ENCODE measurements around the gene NMBR. TPM values are rescaled to one million over a fixed set of nuclear protein-coding genes. Genes with fewer than 3 reads are reported as not detected.

NMBR gene
- total and polyA plus RNA-seq, 8 donors = 0.12 TPM; not detected in 7

DNA sequence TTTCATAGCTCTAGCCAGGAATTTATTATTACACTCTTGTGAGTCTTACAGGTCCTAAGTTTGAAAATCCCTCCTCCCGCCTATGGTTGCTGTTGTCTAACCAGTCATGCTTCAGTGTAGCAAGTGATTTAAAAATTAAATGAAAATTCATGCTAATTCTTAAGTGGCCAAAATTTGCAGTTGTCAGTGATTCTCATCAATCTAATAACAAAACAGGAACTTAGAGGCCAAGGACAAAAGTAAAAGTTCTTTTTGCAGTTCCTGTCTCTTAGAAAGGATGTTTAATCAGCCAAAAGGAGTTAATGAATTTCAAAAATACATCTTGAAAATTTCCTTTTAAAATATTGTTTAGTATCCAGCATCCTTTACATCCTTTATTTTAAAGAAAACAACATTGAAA, 36.4 kb upstream of the NMBR start:
- TF ChIP-seq, protein P1, sequence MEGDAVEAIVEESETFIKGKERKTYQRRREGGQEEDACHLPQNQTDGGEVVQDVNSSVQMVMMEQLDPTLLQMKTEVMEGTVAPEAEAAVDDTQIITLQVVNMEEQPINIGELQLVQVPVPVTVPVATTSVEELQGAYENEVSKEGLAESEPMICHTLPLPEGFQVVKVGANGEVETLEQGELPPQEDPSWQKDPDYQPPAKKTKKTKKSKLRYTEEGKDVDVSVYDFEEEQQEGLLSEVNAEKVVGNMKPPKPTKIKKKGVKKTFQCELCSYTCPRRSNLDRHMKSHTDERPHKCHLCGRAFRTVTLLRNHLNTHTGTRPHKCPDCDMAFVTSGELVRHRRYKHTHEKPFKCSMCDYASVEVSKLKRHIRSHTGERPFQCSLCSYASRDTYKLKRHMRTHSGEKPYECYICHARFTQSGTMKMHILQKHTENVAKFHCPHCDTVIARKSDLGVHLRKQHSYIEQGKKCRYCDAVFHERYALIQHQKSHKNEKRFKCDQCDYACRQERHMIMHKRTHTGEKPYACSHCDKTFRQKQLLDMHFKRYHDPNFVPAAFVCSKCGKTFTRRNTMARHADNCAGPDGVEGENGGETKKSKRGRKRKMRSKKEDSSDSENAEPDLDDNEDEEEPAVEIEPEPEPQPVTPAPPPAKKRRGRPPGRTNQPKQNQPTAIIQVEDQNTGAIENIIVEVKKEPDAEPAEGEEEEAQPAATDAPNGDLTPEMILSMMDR (IDR thresholded peaks at IDR 0.05) = no peak
- no peaks in the 10 kb centered on the region for H3K36me3 ChIP-seq
- H3K27me3 ChIP-seq = no peaks in the 10 kb centered on the region
- no peak overlapping the region for H3K27ac ChIP-seq
- no peak for ATAC-seq
- 90 to 93% methylated on average over 1 of the region's 1 CpG for WGBS, 2 donors
- no peak for FAIRE-seq
- peaks cover 0 to under 1% (median 0%) of the 10 kb centered on the region in 4 donors for H3K9me3 ChIP-seq
- no peaks in the 10 kb centered on the region for H3K4me1 ChIP-seq
- DNase-seq = no peak
- H3K4me3 ChIP-seq = no peak overlapping the region
- intact Hi-C loops (cut with DNase I) = no loop called here

GRCh38 chr6:142182004-142182403, 35.1 kb upstream of the NMBR start:
- intact Hi-C loops (cut with DNase I) = no loop called here
- Histone ChIP-seq H3K27ac (no peak overlapping the region), H3K4me1 (no peaks in the 10 kb centered on the region), H3K36me3 (no peaks in the 10 kb centered on the region), H3K9me3 (peaks cover 0 to 4% (median 0%) of the 10 kb centered on the region in 4 donors), H3K27me3 (no peaks in the 10 kb centered on the region), H3K4me3 (no peak overlapping the region)
- no peak for FAIRE-seq
- ATAC-seq = no peak
- no peak for DNase-seq
- TF ChIP-seq, protein P1 (IDR thresholded peaks at IDR 0.05) = no peak

DNA sequence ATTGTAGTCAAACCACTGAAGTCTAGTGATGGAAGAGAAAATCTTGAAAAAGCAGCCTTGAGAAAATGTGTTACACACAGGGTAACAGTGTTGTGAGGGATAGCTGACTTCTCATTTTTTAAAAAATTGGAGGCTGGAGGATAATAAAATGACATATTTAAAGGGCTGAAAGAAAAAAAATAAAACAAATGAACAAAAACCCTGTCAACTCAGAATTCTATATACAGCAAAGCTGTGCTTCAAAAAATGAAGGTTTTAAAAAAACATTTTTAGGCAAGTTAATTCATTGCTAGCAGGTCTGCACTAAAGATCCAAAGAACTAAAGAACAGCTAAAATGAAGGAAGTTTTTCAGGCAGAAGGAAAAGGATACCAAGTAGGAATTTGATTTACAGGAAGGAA, 31.2 kb upstream of the NMBR start:
- no peak for FAIRE-seq
- intact Hi-C loops (cut with DNase I) = no loop called here
- H3K4me1 ChIP-seq = no peaks in the 10 kb centered on the region

DNA sequence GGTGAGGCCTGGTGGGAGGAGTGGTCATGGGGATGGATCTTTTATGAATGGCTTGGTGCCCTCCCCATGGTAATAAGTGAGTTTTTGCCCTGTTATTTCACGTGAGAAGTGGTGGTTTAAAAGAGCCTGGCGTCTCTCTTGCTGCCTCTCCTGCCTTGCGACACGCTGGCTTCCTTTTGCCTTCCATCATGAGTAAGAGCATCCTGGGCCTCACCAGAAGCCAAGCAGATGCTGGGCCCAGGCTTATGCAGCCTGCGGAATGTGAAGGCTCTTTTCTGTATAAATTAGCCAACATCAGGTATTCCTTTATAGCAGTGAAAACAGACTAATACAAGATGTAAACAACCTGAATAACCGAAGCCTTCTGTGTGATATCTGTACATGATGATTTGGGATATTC, 27.8 kb upstream of the NMBR start:
- no peak for DNase-seq
- Histone ChIP-seq H3K36me3 (peaks cover 0 to 6% (median 0%) of the 10 kb centered on the region in 3 donors), H3K4me1 (no peaks in the 10 kb centered on the region), H3K27ac (no peak overlapping the region), H3K4me3 (no peak overlapping the region), H3K27me3 (no peaks in the 10 kb centered on the region), H3K9me3 (peaks cover 0 to 4% (median 0%) of the 10 kb centered on the region in 4 donors)
- no peak for FAIRE-seq
- 91 to 94% methylated on average over 6 of the region's 6 CpGs for WGBS, 2 donors
- no peak for ATAC-seq
- TF ChIP-seq, protein P1 (IDR thresholded peaks at IDR 0.05) = no peak
- intact Hi-C loops (cut with DNase I) = no loop called here

More for the DNA sequence above, 31.2 kb upstream of the NMBR start:
- TF ChIP-seq, protein P1 (IDR thresholded peaks at IDR 0.05) = no peak
- H3K27me3 ChIP-seq = no peaks in the 10 kb centered on the region
- no peak overlapping the region for H3K4me3 ChIP-seq
- no peaks in the 10 kb centered on the region for H3K36me3 ChIP-seq
- peaks cover 0 to 4% (median 0%) of the 10 kb centered on the region in 4 donors for H3K9me3 ChIP-seq
- no peak for DNase-seq
- no peak for ATAC-seq
- no peak overlapping the region for H3K27ac ChIP-seq

DNA sequence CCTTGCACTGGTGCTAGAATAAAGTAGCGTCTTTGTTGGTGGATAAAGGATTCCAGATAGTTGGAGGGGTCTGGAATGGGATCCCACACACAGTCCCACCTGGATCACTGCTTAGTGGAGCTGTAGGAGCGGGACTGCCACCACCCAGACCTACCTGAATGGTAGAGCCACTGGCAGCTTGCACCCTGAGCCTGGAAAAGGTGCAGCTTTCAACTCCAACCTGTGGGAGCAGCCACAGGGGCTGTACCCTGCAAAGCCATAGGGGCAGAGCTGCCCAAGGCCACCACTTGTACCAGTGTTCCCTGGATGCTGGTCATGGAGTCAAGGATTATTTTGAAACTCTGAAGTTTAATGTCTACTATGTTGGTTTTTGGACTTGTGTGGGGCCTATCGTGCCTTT, 27.1 kb upstream of the NMBR start:
- ATAC-seq (no peak), DNase-seq (no peak), FAIRE-seq (no peak)
- Histone ChIP-seq H3K36me3 (peaks cover 0 to 6% (median 0%) of the 10 kb centered on the region in 3 donors), H3K4me3 (no peak overlapping the region), H3K27me3 (no peaks in the 10 kb centered on the region), H3K9me3 (peaks cover 0 to 4% (median 0%) of the 10 kb centered on the region in 4 donors), H3K27ac (no peak overlapping the region), H3K4me1 (no peaks in the 10 kb centered on the region)
- TF ChIP-seq, protein P1 (IDR thresholded peaks at IDR 0.05) = no peak
- intact Hi-C loops (cut with DNase I) = no loop called here
- WGBS, 2 donors = 94 to 98% methylated on average over 3 of the region's 3 CpGs

Measured in pancreas (tissue), 10 donors.